ENCODE data around the gene SLC30A10. TPM values are rescaled to one million over a fixed set of nuclear protein-coding genes. Genes with fewer than 3 reads are reported as not detected.

SLC30A10 gene
- 10 to 100 TPM; 11.3 to 38.0 (median 34.3) TPM for total RNA-seq
- long read RNA-seq, donor 1, transcript SLC30A10-202 (4 exons, 1,915 nt) = major isoform, 8 of 11 reads
- long read RNA-seq, donor 1, partial matches to known transcripts = 0 of 11 reads
- long read RNA-seq, donor 1, other reads (novel, unspliced or antisense) = 2 of 11 reads
- long read RNA-seq, donor 2, partial matches to known transcripts = 4 of 8 reads
- long read RNA-seq, donor 2, other reads (novel, unspliced or antisense) = 3 of 8 reads

- peak; percentile 37 to 75 (median 72) for DNase-seq
- TF ChIP-seq CTCF (IDR thresholded peaks at IDR 0.05) = no peak
- H3K4me3 ChIP-seq = no peak within 1 kb of the TSS
- no peaks in the 10 kb centered on the region for H3K36me3 ChIP-seq (ENCODE audit: low read depth)
- peak; percentile 72 for ATAC-seq
- H3K9me3 ChIP-seq = no peaks in the 10 kb centered on the region
- intact Hi-C loops (cut with DNase I, micrococcal nuclease) = no loop called here
- H3K4me1 ChIP-seq (ENCODE audit: low read depth) = peaks cover 11% of the 10 kb centered on the region
These were observed at the start of gene SLC30A10 for GRCh38 chr1:219927956-219928790. Gene SLC30A10 (minus strand): TSS chr1:219928557. CDS start chr1:219928440, 117 bp downstream.

- no peak overlapping the region for H3K4me3 ChIP-seq
- intact Hi-C loops (cut with DNase I, micrococcal nuclease) = no loop called here
- ATAC-seq (no peak), DNase-seq (no peak)
- H3K36me3 ChIP-seq (ENCODE audit: low read depth) = no peaks in the 10 kb centered on the region
- H3K9me3 ChIP-seq = no peaks in the 10 kb centered on the region
- TF ChIP-seq CTCF (IDR thresholded peaks at IDR 0.05) = no peak
- no peaks in the 10 kb centered on the region for H3K4me1 ChIP-seq (ENCODE audit: low read depth)
These were observed 44.9 kb upstream of the SLC30A10 start for GRCh38 chr1:219973213-219973612.

- Histone ChIP-seq H3K9me3 (no peaks in the 10 kb centered on the region), H3K4me3 (no peak overlapping the region), H3K36me3 (ENCODE audit: low read depth) (no peaks in the 10 kb centered on the region), H3K4me1 (ENCODE audit: low read depth) (no peaks in the 10 kb centered on the region)
- no peak for DNase-seq
- no peak for TF ChIP-seq CTCF (IDR thresholded peaks at IDR 0.05)
- no peak for ATAC-seq
- intact Hi-C loops (cut with DNase I, micrococcal nuclease) = no loop called here
These were observed 39.0 kb upstream of the SLC30A10 start for GRCh38 chr1:219967361-219967760.

GRCh38 chr1:219966071-219966349 is 37.7 kb upstream of the SLC30A10 start:
- DNase-seq (no peak), ATAC-seq (no peak)
- intact Hi-C loops (cut with DNase I, micrococcal nuclease) = no loop called here
- Histone ChIP-seq H3K4me1 (ENCODE audit: low read depth) (no peaks in the 10 kb centered on the region), H3K36me3 (ENCODE audit: low read depth) (no peaks in the 10 kb centered on the region), H3K9me3 (no peaks in the 10 kb centered on the region), H3K4me3 (no peak overlapping the region)
- no peak for TF ChIP-seq CTCF (IDR thresholded peaks at IDR 0.05)

GRCh38 chr1:219965285-219966070 is 37.1 kb upstream of the SLC30A10 start:
- Histone ChIP-seq H3K9me3 (no peaks in the 10 kb centered on the region), H3K36me3 (ENCODE audit: low read depth) (no peaks in the 10 kb centered on the region), H3K4me3 (no peak overlapping the region), H3K4me1 (ENCODE audit: low read depth) (no peaks in the 10 kb centered on the region)
- no peak for ATAC-seq
- no peak for TF ChIP-seq CTCF (IDR thresholded peaks at IDR 0.05)
- intact Hi-C loops (cut with DNase I, micrococcal nuclease) = no loop called here
- DNase-seq = no peak

All from mucosa of descending colon (tissue), 3 donors.